Kidney epithelial cell (primary cell): ENCODE measurements around the gene SNTG2. TPM values are rescaled to one million over a fixed set of nuclear protein-coding genes. Genes with fewer than 3 reads are reported as not detected.

Experiments used
- DNase-seq: peaks from one replicate; pipeline ENCODE4 v3.0.0-alpha.2; 2010; ENCODE audit warnings: low read depth
- H3K27me3 ChIP-seq: 2 replicates; pipeline ENCODE4 v1.6.0; 2011; ENCODE audit warnings: low read length; ENCODE audit not compliant: control insufficient read depth, insufficient read depth
- H3K36me3 ChIP-seq: 2 replicates; pipeline ENCODE4 v1.5.1; 2011; ENCODE audit warnings: low read length; ENCODE audit not compliant: control insufficient read depth, insufficient read depth
- H3K4me3 ChIP-seq: 2 replicates; pipeline ENCODE4 v1.5.1; 2011; ENCODE audit warnings: low read depth, mild to moderate bottlenecking, control low read depth, low read length
- CTCF ChIP-seq: IDR thresholded peaks from 2 replicates; pipeline ENCODE4 v1.5.1; 2011; ENCODE audit warnings: mild to moderate bottlenecking, moderate library complexity, low read length, control low read depth, inconsistent platforms; ENCODE audit not compliant: insufficient read depth, poor library complexity, severe bottlenecking
- total RNA-seq: library from RNA; depleted of rRNA; stranded (reverse); fragments of >200 nt; gene quantifications from 2 replicates; pipeline ENCODE4 v1.2.3, GENCODE V29; 2015

Gene SNTG2
- total RNA-seq, 1 donor from 2014 or later: 0.38 TPM

DNA sequence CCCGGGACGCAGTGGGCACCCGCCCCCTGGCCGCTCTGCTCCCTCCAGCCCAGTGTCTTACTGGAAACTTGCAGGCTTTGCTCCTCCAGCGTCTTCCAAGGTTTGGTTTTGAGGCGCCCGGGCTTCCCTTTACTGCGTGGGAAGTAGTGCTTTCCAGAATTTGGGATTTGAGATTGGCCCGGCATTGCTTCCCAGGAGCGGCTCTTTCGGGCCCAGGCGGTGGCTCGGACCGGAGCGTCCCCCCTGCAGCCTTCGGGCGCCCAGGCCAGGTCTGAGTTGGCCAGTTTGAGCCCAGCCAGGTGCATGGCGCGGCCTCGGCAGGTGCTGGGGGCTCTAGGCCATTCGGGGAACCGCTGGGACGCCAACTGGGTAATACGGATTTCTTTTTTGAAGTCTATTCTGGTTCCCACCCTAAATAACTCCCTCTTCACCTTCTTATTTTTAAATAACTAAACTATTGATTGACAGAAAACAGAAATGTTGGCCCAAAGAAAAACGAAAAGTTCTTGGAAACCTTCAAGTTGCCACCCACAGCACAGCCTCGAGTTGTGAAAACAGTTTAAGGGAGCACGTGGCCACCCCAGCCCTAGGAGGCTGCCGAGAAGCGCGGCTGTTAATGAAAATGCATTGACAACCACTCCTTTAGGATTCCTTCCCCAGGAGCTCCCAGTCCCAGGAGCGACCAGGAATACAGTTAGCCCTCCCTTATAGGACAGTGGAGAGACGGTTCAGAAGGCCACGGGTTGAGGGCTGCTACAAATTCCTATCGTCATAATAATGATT is 766 bp downstream of the SNTG2 start:
- no peak for DNase-seq
- H3K36me3 ChIP-seq: no peaks in the 10 kb centered on the region
- H3K27me3 ChIP-seq: peaks cover 17% of the 10 kb centered on the region
- peak overlapping the region; percentile 58 for H3K4me3 ChIP-seq
- TF ChIP-seq CTCF: no peak

- H3K4me3 ChIP-seq: no peak overlapping the region
- H3K27me3 ChIP-seq: peaks cover 17% of the 10 kb centered on the region
- DNase-seq: no peak
- H3K36me3 ChIP-seq: no peaks in the 10 kb centered on the region
- TF ChIP-seq CTCF: no peak
These were observed 2.8 kb downstream of the SNTG2 start for GRCh38 chr2:953408-953807.

- Histone ChIP-seq H3K4me3 (no peak overlapping the region), H3K27me3 (peaks cover 17% of the 10 kb centered on the region), H3K36me3 (no peaks in the 10 kb centered on the region)
- DNase-seq: no peak
- TF ChIP-seq CTCF: peak; percentile 30
These were observed 3.5 kb downstream of the SNTG2 start for GRCh38 chr2:953975-954686.

GRCh38 chr2:954687-955000 is 4.0 kb downstream of the SNTG2 start:
- no peak overlapping the region for H3K4me3 ChIP-seq
- TF ChIP-seq CTCF: no peak
- H3K36me3 ChIP-seq: no peaks in the 10 kb centered on the region
- H3K27me3 ChIP-seq: peaks cover 14% of the 10 kb centered on the region
- DNase-seq: no peak

DNA sequence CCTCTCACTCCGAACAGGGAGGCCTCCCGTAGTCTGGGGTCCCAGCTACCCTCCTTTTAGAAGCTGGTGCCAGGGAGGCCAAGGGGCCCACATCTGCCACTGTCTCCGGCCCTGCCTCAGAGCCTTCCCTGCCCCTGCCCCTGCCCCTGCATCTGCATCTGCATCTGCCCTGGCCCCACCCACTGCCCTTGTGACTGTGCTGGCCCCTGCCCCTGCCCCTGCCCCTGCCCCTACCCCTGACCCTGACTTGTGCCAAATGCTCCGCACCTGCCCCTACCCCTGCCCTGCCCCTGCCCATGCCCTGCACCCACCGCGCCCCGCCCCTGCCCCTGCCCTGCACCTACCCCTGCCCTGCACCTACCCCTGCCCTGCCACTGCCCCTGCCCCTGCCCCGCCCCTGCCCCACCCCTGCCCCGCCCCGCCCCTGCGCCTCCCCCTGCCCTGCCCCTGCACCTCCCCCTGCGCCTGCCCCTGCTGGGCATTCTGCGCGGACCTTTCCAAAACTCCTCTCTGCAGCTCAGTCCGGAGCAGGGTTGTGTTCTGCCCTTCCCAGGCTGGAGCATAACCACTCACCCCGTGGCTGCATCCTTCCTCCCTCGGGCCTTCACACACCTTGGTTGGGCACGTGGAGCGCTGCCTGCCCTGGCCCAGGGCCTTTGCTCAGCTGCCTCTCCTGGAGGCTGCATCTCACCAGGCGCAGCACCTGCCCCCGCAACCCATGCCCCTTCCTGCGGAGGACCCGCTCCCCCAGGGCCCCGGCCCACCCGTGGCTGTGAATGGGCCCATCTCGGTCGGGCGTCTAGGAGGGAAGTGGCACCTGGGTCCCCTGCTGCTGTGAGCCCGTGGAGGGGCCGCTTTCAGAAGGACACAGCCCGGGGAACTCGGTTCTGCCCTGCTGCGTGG is 5.4 kb downstream of the SNTG2 start:
- no peak for TF ChIP-seq CTCF
- H3K27me3 ChIP-seq: peaks cover 8% of the 10 kb centered on the region
- no peak for DNase-seq
- no peak overlapping the region for H3K4me3 ChIP-seq
- no peaks in the 10 kb centered on the region for H3K36me3 ChIP-seq
